Measurements from ENCODE around the gene DENND6B.
A peak's percentile ranks its signal among the peaks of the same experiment; 100 is the strongest.

DENND6B gene

GRCh38 chr22:50306753-50307749, 19.8 kb downstream of the DENND6B start, which contains the start of gene PLXNB2:
Gene PLXNB2, minus strand, starts transcription at chr22:50307646. Its CDS starts 17,062 bp downstream, at chr22:50290584.
- Histone ChIP-seq H3K4me2 (ENCODE audit: low read length, poor library complexity, severe bottlenecking) (peak within 1 kb of the TSS; percentile 63), H3K9ac (ENCODE audit: low read length) (peak within 1 kb of the TSS; percentile 97), H3K36me3 (ENCODE audit: control insufficient read depth in 1 of 2, insufficient read depth in 2 of 2, low read depth in 1 of 2, low read length in 2 of 2) (peaks cover 2 to 36% of the 10 kb centered on the region in 2 experiments), H3K4me3 (ENCODE audit: insufficient read depth in 1 of 2, low read depth in 1 of 2, low read length in 2 of 2) (peak within 1 kb of the TSS; percentile 89 to 90), H3K4me1 (ENCODE audit: control insufficient read depth, insufficient read depth, low read depth, low read length) (peaks cover 59% of the 10 kb centered on the region), H2AFZ (ENCODE audit: low read depth, low read length) (no peak within 1 kb of the TSS), H2BK12ac (ENCODE audit: low read length in 2 of 2) (peak within 1 kb of the TSS; percentile 98 to 100), H2BK5ac (ENCODE audit: low read depth, low read length, poor library complexity, severe bottlenecking) (peak within 1 kb of the TSS; percentile 78), H3K14ac (ENCODE audit: low read length in 2 of 2) (peak within 1 kb of the TSS in 1 of 2 experiments; percentile 96), H3K79me1 (replicated peaks; ENCODE audit: low read length, poor library complexity, severe bottlenecking) (no peaks in the 10 kb centered on the region), H4K8ac (ENCODE audit: low read length) (peak within 1 kb of the TSS; percentile 90), H3K27me3 (ENCODE audit: control insufficient read depth in 1 of 2, insufficient read depth in 1 of 2, low read length in 2 of 2) (no peaks in the 10 kb centered on the region), H3K9me3 (ENCODE audit: control insufficient read depth, low read length) (no peaks in the 10 kb centered on the region), H3K4ac (ENCODE audit: low read depth in 1 of 2, low read length in 2 of 2) (peak within 1 kb of the TSS; percentile 96 to 99), H2BK120ac (ENCODE audit: low read depth, low read length) (peak within 1 kb of the TSS; percentile 96), H3K18ac (ENCODE audit: low read depth in 1 of 2, low read length in 2 of 2) (peak within 1 kb of the TSS; percentile 99), H2BK15ac (ENCODE audit: low read depth, poor library complexity, severe bottlenecking) (peak within 1 kb of the TSS; percentile 85), H4K91ac (ENCODE audit: low read length) (peak within 1 kb of the TSS; percentile 99), H3K23ac (ENCODE audit: low read length in 2 of 2) (peak within 1 kb of the TSS; percentile 66 to 73), H3K27ac (ENCODE audit: low read length, poor library complexity, severe bottlenecking) (peak within 1 kb of the TSS; percentile 97), H2AK5ac (ENCODE audit: low read length, severe bottlenecking) (peak within 1 kb of the TSS; percentile 92)
- WGBS, result 1% methylated on average over 59 of the region's 105 CpGs
- DNase-seq, result peak; percentile 81

- Histone ChIP-seq H2BK5ac (ENCODE audit: low read depth, low read length, poor library complexity, severe bottlenecking) (peak overlapping the region; percentile 93), H3K4me2 (ENCODE audit: low read length, poor library complexity, severe bottlenecking) (peak overlapping the region; percentile 80), H2BK120ac (ENCODE audit: low read depth, low read length) (peak overlapping the region; percentile 96), H2BK12ac (ENCODE audit: low read length in 2 of 2) (peak overlapping the region in 1 of 2 experiments; percentile 86), H3K9me3 (ENCODE audit: control insufficient read depth, low read length) (no peaks in the 10 kb centered on the region), H2BK15ac (ENCODE audit: low read depth, poor library complexity, severe bottlenecking) (peak overlapping the region; percentile 56), H4K8ac (ENCODE audit: low read length) (peak overlapping the region; percentile 88), H3K14ac (ENCODE audit: low read length in 2 of 2) (peak overlapping the region in 1 of 2 experiments; percentile 93), H3K79me1 (replicated peaks; ENCODE audit: low read length, poor library complexity, severe bottlenecking) (no peaks in the 10 kb centered on the region), H3K23ac (ENCODE audit: low read length in 2 of 2) (peak overlapping the region in 1 of 2 experiments; percentile 20), H3K27ac (ENCODE audit: low read length, poor library complexity, severe bottlenecking) (peak overlapping the region; percentile 97), H3K18ac (ENCODE audit: low read depth in 1 of 2, low read length in 2 of 2) (peak overlapping the region; percentile 98 to 99), H2AK5ac (ENCODE audit: low read length, severe bottlenecking) (peak overlapping the region; percentile 93), H3K4ac (ENCODE audit: low read depth in 1 of 2, low read length in 2 of 2) (peak overlapping the region; percentile 94 to 100), H4K91ac (ENCODE audit: low read length) (peak overlapping the region; percentile 98), H3K4me1 (ENCODE audit: control insufficient read depth, insufficient read depth, low read depth, low read length) (peaks cover 64% of the 10 kb centered on the region), H3K36me3 (ENCODE audit: control insufficient read depth in 1 of 2, insufficient read depth in 2 of 2, low read depth in 1 of 2, low read length in 2 of 2) (peaks cover 4 to 40% of the 10 kb centered on the region in 2 experiments), H3K9ac (ENCODE audit: low read length) (peak overlapping the region; percentile 97), H2AFZ (ENCODE audit: low read depth, low read length) (no peak overlapping the region), H3K27me3 (ENCODE audit: control insufficient read depth in 1 of 2, insufficient read depth in 1 of 2, low read length in 2 of 2) (no peaks in the 10 kb centered on the region), H3K4me3 (ENCODE audit: insufficient read depth in 1 of 2, low read depth in 1 of 2, low read length in 2 of 2) (peak overlapping the region; percentile 89 to 90)
- whole genome bisulfite sequencing, result 2% methylated on average over 19 of the region's 21 CpGs
- peak; percentile 90 for DNase-seq
Observed at GRCh38 chr22:50305923-50306566, 20.8 kb downstream of the DENND6B start.

GRCh38 chr22:50305393-50305922, 21.4 kb downstream of the DENND6B start:
- Histone ChIP-seq H2BK5ac (ENCODE audit: low read depth, low read length, poor library complexity, severe bottlenecking) (peak overlapping the region; percentile 93), H3K4me2 (ENCODE audit: low read length, poor library complexity, severe bottlenecking) (peak overlapping the region; percentile 40), H2BK15ac (ENCODE audit: low read depth, poor library complexity, severe bottlenecking) (peak overlapping the region; percentile 83), H3K9ac (ENCODE audit: low read length) (peak overlapping the region; percentile 97), H3K23ac (ENCODE audit: low read length in 2 of 2) (peak overlapping the region in 1 of 2 experiments; percentile 56), H4K8ac (ENCODE audit: low read length) (peak overlapping the region; percentile 74), H3K79me1 (replicated peaks; ENCODE audit: low read length, poor library complexity, severe bottlenecking) (no peaks in the 10 kb centered on the region), H2BK12ac (ENCODE audit: low read length in 2 of 2) (peak overlapping the region; percentile 97 to 98), H2BK120ac (ENCODE audit: low read depth, low read length) (peak overlapping the region; percentile 96), H3K9me3 (ENCODE audit: control insufficient read depth, low read length) (no peaks in the 10 kb centered on the region), H3K14ac (ENCODE audit: low read length in 2 of 2) (peak overlapping the region in 1 of 2 experiments; percentile 97), H2AK5ac (ENCODE audit: low read length, severe bottlenecking) (peak overlapping the region; percentile 96), H2AFZ (ENCODE audit: low read depth, low read length) (no peak overlapping the region), H3K4me1 (ENCODE audit: control insufficient read depth, insufficient read depth, low read depth, low read length) (peaks cover 69% of the 10 kb centered on the region), H3K4ac (ENCODE audit: low read depth in 1 of 2, low read length in 2 of 2) (peak overlapping the region; percentile 33 to 68), H3K27me3 (ENCODE audit: control insufficient read depth in 1 of 2, insufficient read depth in 1 of 2, low read length in 2 of 2) (no peaks in the 10 kb centered on the region), H3K18ac (ENCODE audit: low read depth in 1 of 2, low read length in 2 of 2) (peak overlapping the region; percentile 65 to 98), H3K36me3 (ENCODE audit: control insufficient read depth in 1 of 2, insufficient read depth in 2 of 2, low read depth in 1 of 2, low read length in 2 of 2) (peaks cover 8 to 46% of the 10 kb centered on the region in 2 experiments), H3K27ac (ENCODE audit: low read length, poor library complexity, severe bottlenecking) (peak overlapping the region; percentile 92), H4K91ac (ENCODE audit: low read length) (peak overlapping the region; percentile 98), H3K4me3 (ENCODE audit: insufficient read depth in 1 of 2, low read depth in 1 of 2, low read length in 2 of 2) (peak overlapping the region; percentile 32 to 89)
- no peak for DNase-seq
- WGBS, result 88% methylated on average over 13 of the region's 14 CpGs
